Uterus (tissue), 4 donors: ENCODE data around the gene PPM1D. TPM values are rescaled to one million over a fixed set of nuclear protein-coding genes. Genes with fewer than 3 reads are reported as not detected.

Source experiments
- DNase-seq, 2 donors: peaks; one replicate each; pipeline ENCODE4 v3.0.0-alpha.2; 2019 to 2020
- H3K27ac ChIP-seq, 2 donors: fragments of 200-600 bp; sonication (generic); 1 replicate in 1 of 2; 2 replicates in 1 of 2; pipeline ENCODE4 v1.5.1; 2016 to 2018
- H3K27me3 ChIP-seq, 2 donors: fragments of 200-600 bp; sonication (generic); one replicate each; pipeline ENCODE4 v1.5.1; 2018 to 2019; ENCODE audit warnings: control low read depth in 1 of 2
- H3K36me3 ChIP-seq, 2 donors: fragments of 200-600 bp; sonication (generic); one replicate each; pipeline ENCODE4 v1.5.1; 2019; ENCODE audit warnings: control low read depth in 1 of 2
- H3K4me1 ChIP-seq, 2 donors: fragments of 200-600 bp; sonication (generic); one replicate each; pipeline ENCODE4 v1.5.1; 2018 to 2019; ENCODE audit warnings: control low read depth in 1 of 2
- H3K4me3 ChIP-seq, 2 donors: fragments of 200-600 bp; sonication (generic); 1 replicate in 1 of 2; 2 replicates in 1 of 2; pipeline ENCODE4 v1.5.1; 2018 to 2019; ENCODE audit warnings: mild to moderate bottlenecking in 1 of 2
- H3K9me3 ChIP-seq, 2 donors: fragments of 200-600 bp; sonication (generic); one replicate each; pipeline ENCODE4 v1.5.1; 2019; ENCODE audit warnings: control low read depth in 1 of 2
- CTCF ChIP-seq, 4 experiments: fragments of 200-600 bp in 2 of 4; fragments of 450-650 bp in 2 of 4; sonication (generic) in 2 of 4; IDR thresholded peaks; one replicate each; pipeline ENCODE4 v1.5.1; 2016 to 2019; ENCODE audit warnings: antibody characterized with exemption in 4 of 4, mild to moderate bottlenecking in 2 of 4, moderate library complexity in 1 of 4
- POLR2A ChIP-seq, 2 donors: fragments of 450-650 bp; IDR thresholded peaks; one replicate each; pipeline ENCODE4 v1.6.1; 2016; ENCODE audit warnings: antibody characterized with exemption in 2 of 2, mild to moderate bottlenecking in 1 of 2, moderate library complexity in 1 of 2
- intact Hi-C: fragments of 100-400 bp; cut with DNase I; formaldehyde crosslinking; loops from one replicate; pipeline ENCODE4 v1.15.1; 2023; ENCODE audit warnings: low total_unique reads
- total RNA-seq, 4 donors: library from RNA; depleted of rRNA in 3 of 4; stranded (reverse); fragments of >200 nt in 3 of 4; gene quantifications; one replicate each; pipeline versions ENCODE4 v1.1.0 to v1.2.4, GENCODE V29; 2014 to 2023
- donor health status: DM: yes; HTN: yes; CAD: no.

Gene PPM1D
- total RNA-seq, 4 donors from 2014 or later = 17.2 to 26.1 (median 20.2) TPM

GRCh38 chr17:60627124-60627523, 27.1 kb downstream of the PPM1D start:
- no peak overlapping the region for H3K27ac ChIP-seq

GRCh38 chr17:60628252-60628889, 28.4 kb downstream of the PPM1D start:
- TF ChIP-seq CTCF (IDR thresholded peaks at IDR 0.05) (no peak), POLR2A (IDR thresholded peaks at IDR 0.05) (no peak)
- no peaks in the 10 kb centered on the region for H3K36me3 ChIP-seq
- no peaks in the 10 kb centered on the region for H3K27me3 ChIP-seq
- no peaks in the 10 kb centered on the region for H3K9me3 ChIP-seq
- intact Hi-C loops = no loop called here
- no peak overlapping the region for H3K4me3 ChIP-seq
- no peaks in the 10 kb centered on the region for H3K4me1 ChIP-seq
- no peak overlapping the region for H3K27ac ChIP-seq
- DNase-seq = no peak

More at GRCh38 chr17:60627124-60627523, 27.1 kb downstream of the PPM1D start:
- TF ChIP-seq CTCF (IDR thresholded peaks at IDR 0.05) (no peak), POLR2A (IDR thresholded peaks at IDR 0.05) (no peak)
- H3K27me3 ChIP-seq = no peaks in the 10 kb centered on the region
- no peaks in the 10 kb centered on the region for H3K4me1 ChIP-seq
- no peaks in the 10 kb centered on the region for H3K36me3 ChIP-seq
- intact Hi-C loops = no loop called here
- DNase-seq = no peak
- no peak overlapping the region for H3K4me3 ChIP-seq
- H3K9me3 ChIP-seq = no peaks in the 10 kb centered on the region

- H3K4me3 ChIP-seq = no peak overlapping the region
- no peaks in the 10 kb centered on the region for H3K4me1 ChIP-seq
- intact Hi-C loops = no loop called here
- no peak for TF ChIP-seq CTCF (IDR thresholded peaks at IDR 0.05)
- TF ChIP-seq POLR2A (IDR thresholded peaks at IDR 0.05) = no peak
- H3K27ac ChIP-seq = no peak overlapping the region
- H3K9me3 ChIP-seq = no peaks in the 10 kb centered on the region
- no peak for DNase-seq
- H3K27me3 ChIP-seq = no peaks in the 10 kb centered on the region
- H3K36me3 ChIP-seq = no peaks in the 10 kb centered on the region
These were observed 29.1 kb downstream of the PPM1D start for GRCh38 chr17:60629120-60629519.

- Histone ChIP-seq H3K36me3 (no peaks in the 10 kb centered on the region), H3K27me3 (no peaks in the 10 kb centered on the region), H3K9me3 (no peaks in the 10 kb centered on the region), H3K27ac (peak overlapping the region; percentile 51 to 61), H3K4me3 (no peak overlapping the region), H3K4me1 (no peaks in the 10 kb centered on the region)
- peak; percentile 23 to 31 for DNase-seq
- intact Hi-C loops = no loop called here
- TF ChIP-seq POLR2A (IDR thresholded peaks at IDR 0.05) (no peak), CTCF (IDR thresholded peaks at IDR 0.05) (no peak)
These were observed 30.4 kb downstream of the PPM1D start for GRCh38 chr17:60630352-60630751.

GRCh38 chr17:60631119-60631518, 31.1 kb downstream of the PPM1D start:
- no peak for DNase-seq
- no peaks in the 10 kb centered on the region for H3K4me1 ChIP-seq
- H3K4me3 ChIP-seq = no peak overlapping the region
- no peaks in the 10 kb centered on the region for H3K36me3 ChIP-seq
- peak overlapping the region; percentile 51 to 61 for H3K27ac ChIP-seq
- no peaks in the 10 kb centered on the region for H3K9me3 ChIP-seq
- intact Hi-C loops = no loop called here
- TF ChIP-seq POLR2A (IDR thresholded peaks at IDR 0.05) (no peak), CTCF (IDR thresholded peaks at IDR 0.05) (no peak)
- no peaks in the 10 kb centered on the region for H3K27me3 ChIP-seq
